ENCODE results near the gene UNC5CL.

The UNC5CL gene

GRCh38 chr6:40989204-40990169 lies 49.5 kb downstream of the UNC5CL start:
- no peak for TF ChIP-seq ZNF274 (IDR thresholded peaks at IDR 0.05; ENCODE audit: low read depth, low read length)
- no peak overlapping the region for H3K4me3 ChIP-seq (ENCODE audit: low read length)

- TF ChIP-seq ZNF274 (IDR thresholded peaks at IDR 0.05; ENCODE audit: low read depth, low read length), result no peak
- no peak overlapping the region for H3K4me3 ChIP-seq (ENCODE audit: low read length)
Measured at GRCh38 chr6:40988634-40989033, 50.4 kb downstream of the UNC5CL start.

GRCh38 chr6:40986921-40987819 lies 51.9 kb downstream of the UNC5CL start:
- TF ChIP-seq ZNF274 (IDR thresholded peaks at IDR 0.05; ENCODE audit: low read depth, low read length), result no peak
- no peak overlapping the region for H3K4me3 ChIP-seq (ENCODE audit: low read length)

GRCh38 chr6:40986364-40986763 lies 52.7 kb downstream of the UNC5CL start:
- H3K4me3 ChIP-seq (ENCODE audit: low read length), result no peak overlapping the region
- no peak for TF ChIP-seq ZNF274 (IDR thresholded peaks at IDR 0.05; ENCODE audit: low read depth, low read length)

GRCh38 chr6:40983752-40984151 lies 55.3 kb downstream of the UNC5CL start:
- TF ChIP-seq ZNF274 (IDR thresholded peaks at IDR 0.05; ENCODE audit: low read depth, low read length), result no peak
- no peak overlapping the region for H3K4me3 ChIP-seq (ENCODE audit: low read length)

GRCh38 chr6:40982917-40983316 lies 56.1 kb downstream of the UNC5CL start:
- H3K4me3 ChIP-seq (ENCODE audit: low read length), result no peak overlapping the region
- no peak for TF ChIP-seq ZNF274 (IDR thresholded peaks at IDR 0.05; ENCODE audit: low read depth, low read length)

GRCh38 chr6:40978687-40979289 lies 60.2 kb downstream of the UNC5CL start:
- no peak overlapping the region for H3K4me3 ChIP-seq (ENCODE audit: low read length)
- TF ChIP-seq ZNF274 (IDR thresholded peaks at IDR 0.05; ENCODE audit: low read depth, low read length), result no peak

GRCh38 chr6:40977695-40978094 lies 61.3 kb downstream of the UNC5CL start:
- H3K4me3 ChIP-seq (ENCODE audit: low read length), result no peak overlapping the region
- TF ChIP-seq ZNF274 (IDR thresholded peaks at IDR 0.05; ENCODE audit: low read depth, low read length), result no peak

- no peak overlapping the region for H3K4me3 ChIP-seq (ENCODE audit: low read length)
- no peak for TF ChIP-seq ZNF274 (IDR thresholded peaks at IDR 0.05; ENCODE audit: low read depth, low read length)
Measured at GRCh38 chr6:40977085-40977484, 61.9 kb downstream of the UNC5CL start.

All from GM08714 (cell line).